ENCODE data around the gene SNX33. TPM values are rescaled to one million over a fixed set of nuclear protein-coding genes. Genes with fewer than 3 reads are reported as not detected.
"Not testable (repeated sequence)": the region's sequence is repeated elsewhere in the genome, so short reads cannot be mapped to it uniquely, and the experiment has no call there.

SNX33 gene
- total RNA-seq, 6 experiments from 2014 or later = 23.3 to 28.1 (median 25.3) TPM

DNA sequence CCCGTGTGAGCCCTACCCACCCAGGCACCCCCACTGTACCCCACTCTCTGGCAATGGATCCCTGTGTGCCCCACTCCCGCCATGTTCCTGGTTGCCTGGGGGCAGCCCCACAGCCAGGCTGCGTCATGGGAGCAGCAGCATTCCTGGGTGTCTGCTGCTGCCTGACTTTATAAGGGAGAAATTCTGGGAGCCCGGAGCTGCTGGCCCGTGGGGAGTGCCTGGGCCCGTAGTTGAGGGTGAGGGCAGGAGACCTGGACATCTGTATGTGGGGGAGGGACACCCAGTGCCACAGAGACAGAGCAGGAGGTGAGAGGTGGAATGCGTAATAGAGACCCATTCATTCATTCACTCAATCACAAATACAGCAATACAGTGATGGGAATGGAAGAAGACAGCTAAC, 49.8 kb downstream of the SNX33 start:
- Mint-ChIP-seq H3K9me3 (no peaks in the 10 kb centered on the region), H3K27me3 (ENCODE audit: insufficient read depth) (peaks cover 4% of the 10 kb centered on the region), H3K4me3 (peak overlapping the region; percentile 65), H3K27ac (peak overlapping the region; percentile 80), H3K36me3 (ENCODE audit: low read depth) (peaks cover 13% of the 10 kb centered on the region), H3K4me1 (ENCODE audit: low read depth) (peaks cover 91% of the 10 kb centered on the region)
- TF ChIP-seq, protein P1, sequence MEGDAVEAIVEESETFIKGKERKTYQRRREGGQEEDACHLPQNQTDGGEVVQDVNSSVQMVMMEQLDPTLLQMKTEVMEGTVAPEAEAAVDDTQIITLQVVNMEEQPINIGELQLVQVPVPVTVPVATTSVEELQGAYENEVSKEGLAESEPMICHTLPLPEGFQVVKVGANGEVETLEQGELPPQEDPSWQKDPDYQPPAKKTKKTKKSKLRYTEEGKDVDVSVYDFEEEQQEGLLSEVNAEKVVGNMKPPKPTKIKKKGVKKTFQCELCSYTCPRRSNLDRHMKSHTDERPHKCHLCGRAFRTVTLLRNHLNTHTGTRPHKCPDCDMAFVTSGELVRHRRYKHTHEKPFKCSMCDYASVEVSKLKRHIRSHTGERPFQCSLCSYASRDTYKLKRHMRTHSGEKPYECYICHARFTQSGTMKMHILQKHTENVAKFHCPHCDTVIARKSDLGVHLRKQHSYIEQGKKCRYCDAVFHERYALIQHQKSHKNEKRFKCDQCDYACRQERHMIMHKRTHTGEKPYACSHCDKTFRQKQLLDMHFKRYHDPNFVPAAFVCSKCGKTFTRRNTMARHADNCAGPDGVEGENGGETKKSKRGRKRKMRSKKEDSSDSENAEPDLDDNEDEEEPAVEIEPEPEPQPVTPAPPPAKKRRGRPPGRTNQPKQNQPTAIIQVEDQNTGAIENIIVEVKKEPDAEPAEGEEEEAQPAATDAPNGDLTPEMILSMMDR (IDR thresholded peaks at IDR 0.05) = no peak
- DNase-seq = peak; percentile 17

GRCh38 chr15:75697974-75698747, 50.4 kb downstream of the SNX33 start:
- not testable (repeated sequence) for H3K9me3 Mint-ChIP-seq; H3K27me3 Mint-ChIP-seq (ENCODE audit: insufficient read depth); DNase-seq
- peaks cover 85% of the 10 kb centered on the region for H3K4me1 Mint-ChIP-seq (ENCODE audit: low read depth)
- peaks cover 11% of the 10 kb centered on the region for H3K36me3 Mint-ChIP-seq (ENCODE audit: low read depth)
- peak overlapping the region; percentile 65; the same call in 1 of the 2 replicates for H3K4me3 Mint-ChIP-seq
- H3K27ac Mint-ChIP-seq = peak overlapping the region; percentile 80

DNA sequence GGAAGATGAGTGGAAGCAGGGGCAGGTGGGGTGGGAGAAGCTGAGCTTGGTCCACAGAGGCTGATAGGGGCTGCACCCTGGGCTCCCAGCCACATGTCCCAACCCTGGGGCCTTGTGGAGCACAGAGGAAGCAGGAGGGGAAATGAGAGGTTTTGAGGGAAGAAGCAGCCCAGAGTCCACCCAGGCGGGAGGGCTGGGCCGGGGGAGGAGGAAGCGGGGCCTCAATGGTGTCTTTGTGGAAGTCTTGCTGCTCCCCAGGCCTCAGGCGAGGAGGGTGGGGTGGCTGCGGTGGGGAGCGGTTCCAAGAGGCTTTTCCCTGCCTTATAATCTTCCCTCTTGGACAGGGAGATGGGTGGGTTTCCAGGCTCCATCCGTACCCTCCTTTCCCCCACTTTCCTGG, 51.8 kb downstream of the SNX33 start:
- Mint-ChIP-seq H3K4me1 (ENCODE audit: low read depth) (peaks cover 71% of the 10 kb centered on the region), H3K36me3 (ENCODE audit: low read depth) (peaks cover 11% of the 10 kb centered on the region), H3K27ac (peak overlapping the region; percentile 67; the same call in 1 of the 2 replicates)
- DNase-seq; H3K9me3 Mint-ChIP-seq; H3K4me3 Mint-ChIP-seq; H3K27me3 Mint-ChIP-seq (ENCODE audit: insufficient read depth): not testable (repeated sequence)

GRCh38 chr15:75699961-75700874, 52.5 kb downstream of the SNX33 start:
- Mint-ChIP-seq H3K27ac (peak overlapping the region; percentile 90), H3K4me3 (peak overlapping the region; percentile 49), H3K36me3 (ENCODE audit: low read depth) (peaks cover 11% of the 10 kb centered on the region), H3K4me1 (ENCODE audit: low read depth) (peaks cover 68% of the 10 kb centered on the region)
- H3K27me3 Mint-ChIP-seq (ENCODE audit: insufficient read depth); H3K9me3 Mint-ChIP-seq: not testable (repeated sequence)
- DNase-seq = peak; percentile 79

GRCh38 chr15:75701071-75702003, 53.6 kb downstream of the SNX33 start:
- H3K27me3 Mint-ChIP-seq (ENCODE audit: insufficient read depth); DNase-seq; H3K9me3 Mint-ChIP-seq; H3K4me3 Mint-ChIP-seq: not testable (repeated sequence)
- H3K36me3 Mint-ChIP-seq (ENCODE audit: low read depth) = peaks cover 12% of the 10 kb centered on the region; the same call in 1 of the 2 replicates
- peaks cover 68% of the 10 kb centered on the region for H3K4me1 Mint-ChIP-seq (ENCODE audit: low read depth)
- peak overlapping the region; percentile 90 for H3K27ac Mint-ChIP-seq

- TF ChIP-seq, protein P1 (IDR thresholded peaks at IDR 0.05) = no peak
- DNase-seq = no peak
- Mint-ChIP-seq H3K27me3 (ENCODE audit: insufficient read depth) (peaks cover 1% of the 10 kb centered on the region; the same call in 1 of the 2 replicates), H3K36me3 (ENCODE audit: low read depth) (peaks cover 11% of the 10 kb centered on the region; the same call in 1 of the 2 replicates), H3K4me3 (no peak overlapping the region; the same call in 1 of the 2 replicates), H3K9me3 (no peaks in the 10 kb centered on the region), H3K27ac (peak overlapping the region; percentile 90; the same call in 1 of the 2 replicates), H3K4me1 (ENCODE audit: low read depth) (peaks cover 70% of the 10 kb centered on the region)
These were observed 54.7 kb downstream of the SNX33 start for GRCh38 chr15:75702436-75702835.

- H3K27me3 Mint-ChIP-seq (ENCODE audit: insufficient read depth); DNase-seq; H3K4me3 Mint-ChIP-seq; H3K9me3 Mint-ChIP-seq: not testable (repeated sequence)
- H3K4me1 Mint-ChIP-seq (ENCODE audit: low read depth) = peaks cover 66% of the 10 kb centered on the region
- H3K27ac Mint-ChIP-seq = peak overlapping the region; percentile 59
- peaks cover 13% of the 10 kb centered on the region for H3K36me3 Mint-ChIP-seq (ENCODE audit: low read depth)
These were observed 55.9 kb downstream of the SNX33 start for GRCh38 chr15:75703440-75704262.
